Measurements from ENCODE around the gene ACMSD. TPM values are rescaled to one million over a fixed set of nuclear protein-coding genes. Genes with fewer than 3 reads are reported as not detected.

ACMSD gene
- total RNA-seq, 4 donors from 2014 or later: not detected

GRCh38 chr2:134842930-134843490 lies 4.6 kb downstream of the ACMSD start:
- no peak overlapping the region for H3K27ac ChIP-seq
- TF ChIP-seq POLR2A (IDR thresholded peaks at IDR 0.05) (no peak), POLR2AphosphoS5 (IDR thresholded peaks at IDR 0.05) (no peak), EP300 (IDR thresholded peaks at IDR 0.05; ENCODE audit: low read depth) (no peak)
- TF ChIP-seq, protein P1, sequence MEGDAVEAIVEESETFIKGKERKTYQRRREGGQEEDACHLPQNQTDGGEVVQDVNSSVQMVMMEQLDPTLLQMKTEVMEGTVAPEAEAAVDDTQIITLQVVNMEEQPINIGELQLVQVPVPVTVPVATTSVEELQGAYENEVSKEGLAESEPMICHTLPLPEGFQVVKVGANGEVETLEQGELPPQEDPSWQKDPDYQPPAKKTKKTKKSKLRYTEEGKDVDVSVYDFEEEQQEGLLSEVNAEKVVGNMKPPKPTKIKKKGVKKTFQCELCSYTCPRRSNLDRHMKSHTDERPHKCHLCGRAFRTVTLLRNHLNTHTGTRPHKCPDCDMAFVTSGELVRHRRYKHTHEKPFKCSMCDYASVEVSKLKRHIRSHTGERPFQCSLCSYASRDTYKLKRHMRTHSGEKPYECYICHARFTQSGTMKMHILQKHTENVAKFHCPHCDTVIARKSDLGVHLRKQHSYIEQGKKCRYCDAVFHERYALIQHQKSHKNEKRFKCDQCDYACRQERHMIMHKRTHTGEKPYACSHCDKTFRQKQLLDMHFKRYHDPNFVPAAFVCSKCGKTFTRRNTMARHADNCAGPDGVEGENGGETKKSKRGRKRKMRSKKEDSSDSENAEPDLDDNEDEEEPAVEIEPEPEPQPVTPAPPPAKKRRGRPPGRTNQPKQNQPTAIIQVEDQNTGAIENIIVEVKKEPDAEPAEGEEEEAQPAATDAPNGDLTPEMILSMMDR (IDR thresholded peaks at IDR 0.05): no peak
- H3K9me3 ChIP-seq: no peaks in the 10 kb centered on the region
- no peak for DNase-seq
- 63 to 68% methylated on average over 2 of the region's 2 CpGs for WGBS, 2 donors (ENCODE audit: low coverage in 1 of 2)
- H3K4me1 ChIP-seq: no peaks in the 10 kb centered on the region
- in situ Hi-C loops (cut with MboI; ENCODE audit: low pct_ligation_motif_present in 1 of 4, low pct_unique_long_range_greater_than_20kb in 1 of 4, low sequenced_read_pairs in 3 of 4): no loop called here
- intact Hi-C loops (cut with DNase I; ENCODE audit: low total_unique reads): no loop called here
- no peak overlapping the region for H3K4me3 ChIP-seq
- H3K36me3 ChIP-seq: no peaks in the 10 kb centered on the region
- no peaks in the 10 kb centered on the region for H3K27me3 ChIP-seq

- no peaks in the 10 kb centered on the region for H3K4me1 ChIP-seq
- H3K27ac ChIP-seq: no peak overlapping the region
- no peaks in the 10 kb centered on the region for H3K9me3 ChIP-seq
- H3K4me3 ChIP-seq: no peak overlapping the region
- in situ Hi-C loops (cut with MboI; ENCODE audit: low pct_ligation_motif_present in 1 of 4, low pct_unique_long_range_greater_than_20kb in 1 of 4, low sequenced_read_pairs in 3 of 4) (no loop called here), intact Hi-C loops (cut with DNase I; ENCODE audit: low total_unique reads) (no loop called here)
- no peak for DNase-seq
- 78 to 84% methylated on average over 4 of the region's 4 CpGs for WGBS, 2 donors (ENCODE audit: low coverage in 1 of 2)
- TF ChIP-seq POLR2A (IDR thresholded peaks at IDR 0.05): no peak
- TF ChIP-seq POLR2AphosphoS5 (IDR thresholded peaks at IDR 0.05): no peak
- TF ChIP-seq, protein P1 (IDR thresholded peaks at IDR 0.05): no peak
- TF ChIP-seq EP300 (IDR thresholded peaks at IDR 0.05; ENCODE audit: low read depth): no peak
- no peaks in the 10 kb centered on the region for H3K36me3 ChIP-seq
- no peaks in the 10 kb centered on the region for H3K27me3 ChIP-seq
Observed at GRCh38 chr2:134843968-134844367, 5.6 kb downstream of the ACMSD start.

DNA sequence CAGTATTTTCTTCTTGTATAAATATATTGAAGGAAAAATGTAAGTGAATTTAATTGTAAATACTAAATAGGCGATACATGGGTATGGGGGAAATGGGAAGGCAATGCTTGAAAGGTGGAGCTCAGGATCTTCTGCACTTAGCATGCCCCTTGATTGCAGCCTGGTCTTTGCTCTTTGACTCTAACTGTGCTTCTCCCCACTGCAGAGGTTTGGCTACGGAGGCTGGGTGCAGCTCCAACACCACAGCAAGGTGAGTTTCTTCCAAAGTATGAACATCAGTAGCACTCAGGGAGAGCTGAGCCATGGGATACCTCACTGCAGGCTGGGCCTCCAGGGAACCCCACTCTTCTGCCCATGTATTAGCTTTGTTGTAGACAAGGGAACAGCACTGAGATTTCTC lies 6.6 kb downstream of the ACMSD start:
- in situ Hi-C loops (cut with MboI; ENCODE audit: low pct_ligation_motif_present in 1 of 4, low pct_unique_long_range_greater_than_20kb in 1 of 4, low sequenced_read_pairs in 3 of 4) (no loop called here), intact Hi-C loops (cut with DNase I; ENCODE audit: low total_unique reads) (no loop called here)
- DNase-seq: no peak
- H3K27ac ChIP-seq: no peak overlapping the region
- H3K9me3 ChIP-seq: no peaks in the 10 kb centered on the region
- no peaks in the 10 kb centered on the region for H3K36me3 ChIP-seq
- H3K4me1 ChIP-seq: no peaks in the 10 kb centered on the region
- TF ChIP-seq POLR2A (IDR thresholded peaks at IDR 0.05) (no peak), EP300 (IDR thresholded peaks at IDR 0.05; ENCODE audit: low read depth) (no peak)
- TF ChIP-seq, protein P1 (IDR thresholded peaks at IDR 0.05): no peak
- no peak overlapping the region for H3K4me3 ChIP-seq
- no peaks in the 10 kb centered on the region for H3K27me3 ChIP-seq
- WGBS, 2 donors (ENCODE audit: low coverage in 1 of 2): 67 to 71% methylated on average over 1 to 2 of the region's 2 CpGs

- 20 to 40% methylated on average over 1 to 2 of the region's 2 CpGs for WGBS, 2 donors (ENCODE audit: low coverage in 1 of 2)
- no peak for DNase-seq
- Histone ChIP-seq H3K4me3 (no peak overlapping the region), H3K27me3 (no peaks in the 10 kb centered on the region), H3K27ac (no peak overlapping the region), H3K9me3 (no peaks in the 10 kb centered on the region), H3K4me1 (no peaks in the 10 kb centered on the region), H3K36me3 (no peaks in the 10 kb centered on the region)
- intact Hi-C loops (cut with DNase I; ENCODE audit: low total_unique reads) (no loop called here), in situ Hi-C loops (cut with MboI; ENCODE audit: low pct_ligation_motif_present in 1 of 4, low pct_unique_long_range_greater_than_20kb in 1 of 4, low sequenced_read_pairs in 3 of 4) (no loop called here)
- TF ChIP-seq POLR2AphosphoS5 (IDR thresholded peaks at IDR 0.05): no peak
- TF ChIP-seq, protein P1 (IDR thresholded peaks at IDR 0.05): no peak
- TF ChIP-seq EP300 (IDR thresholded peaks at IDR 0.05; ENCODE audit: low read depth): no peak
- no peak for TF ChIP-seq POLR2A (IDR thresholded peaks at IDR 0.05)
Observed at GRCh38 chr2:134845719-134846118, 7.3 kb downstream of the ACMSD start.

Measured in transverse colon (tissue), 4 donors.